B cell (primary cell): ENCODE data around the gene PGLYRP3. TPM values are rescaled to one million over a fixed set of nuclear protein-coding genes. Genes with fewer than 3 reads are reported as not detected.

Experiments used
- ATAC-seq: fragments of 200-7000 bp; cut with Tn5 transposase; one replicate; pipeline ENCODE4 v1.10.0; 2021; ENCODE audit warnings: low read depth, mild to moderate bottlenecking, moderate number of reproducible peaks, moderate library complexity
- CTCF ChIA-PET: fragments of 350-600 bp; sonication (Branson Sonifier 250); formaldehyde crosslinking; loops from one replicate; lab custom pipeline; 2021; ENCODE audit warnings: antibody characterized with exemption, inconsistent platforms; lab: Charles Lee
- POLR2A ChIA-PET: fragments of 350-600 bp; sonication (Branson Sonifier 250); formaldehyde crosslinking; loops from one replicate; lab custom pipeline; 2021; ENCODE audit warnings: antibody characterized with exemption; lab: Charles Lee
- DNase-seq: peaks from one replicate; pipeline ENCODE4 v3.0.0; 2013
- H2AFZ ChIP-seq: 2 replicates; pipeline ENCODE4 v1.6.1; 2012; ENCODE audit warnings: mild to moderate bottlenecking, low read depth, low read length; ENCODE audit not compliant: insufficient read depth, poor library complexity, severe bottlenecking
- H3K27ac ChIP-seq, 2 donors: 1 replicate in 1 of 2; 2 replicates in 1 of 2; pipeline ENCODE4 v1.5.1; 2012 to 2013; ENCODE audit warnings: low read length in 2 of 2, mild to moderate bottlenecking in 2 of 2, moderate library complexity in 1 of 2
- H3K27me3 ChIP-seq, 4 experiments: fragments of 200-600 bp in 1 of 4; sonication (generic) in 1 of 4; replicated peaks in 1 of 4; 1 replicate in 2 of 4; 2 replicates in 2 of 4; pipeline versions ENCODE4 v1.6.1 to v1.7.0; 2013 to 2016; ENCODE audit warnings: low read length in 3 of 4, mild to moderate bottlenecking in 2 of 4, mixed read lengths in 1 of 4, moderate library complexity in 1 of 4; ENCODE audit not compliant: insufficient read depth in 4 of 4, control insufficient read depth in 3 of 4; ENCODE audit errors: control extremely low read depth in 1 of 4
- H3K36me3 ChIP-seq, 2 experiments: replicated peaks in 1 of 2; 1 replicate in 1 of 2; 2 replicates in 1 of 2; pipeline versions ENCODE4 v1.6.1 to v1.7.1; 2013; ENCODE audit warnings: low read length in 1 of 2; ENCODE audit not compliant: insufficient read depth in 2 of 2, control insufficient read depth in 1 of 2; ENCODE audit errors: control extremely low read depth in 1 of 2, extremely low read depth in 1 of 2
- H3K4me1 ChIP-seq, 2 donors: fragments of 200-600 bp in 1 of 2; sonication (generic) in 1 of 2; 1 replicate in 1 of 2; 2 replicates in 1 of 2; pipeline versions ENCODE4 v1.5.1 to v1.6.1; 2013 to 2017; ENCODE audit warnings: low read length in 2 of 2; ENCODE audit not compliant: control insufficient read depth in 2 of 2, insufficient read depth in 2 of 2
- H3K4me2 ChIP-seq: replicated peaks from 2 replicates; pipeline ENCODE3; 2012; ENCODE audit warnings: mild to moderate bottlenecking, low read depth, low read length; ENCODE audit not compliant: poor library complexity, severe bottlenecking
- H3K4me3 ChIP-seq, 5 experiments: fragments of 200-600 bp in 1 of 5; sonication (generic) in 1 of 5; 1 replicate in 3 of 5; 2 replicates in 2 of 5; pipeline versions ENCODE4 v1.5.1 to v1.7.0; 2011 to 2016; ENCODE audit warnings: low read length in 4 of 5, mild to moderate bottlenecking in 4 of 5, low read depth in 2 of 5, control low read depth in 1 of 5, moderate library complexity in 1 of 5; ENCODE audit not compliant: insufficient read depth in 1 of 5; ENCODE audit errors: control extremely low read depth in 1 of 5, extremely low read depth in 1 of 5
- H3K79me2 ChIP-seq: fragments of 200-600 bp; sonication (generic); one replicate; pipeline ENCODE4 v1.6.0; 2016; ENCODE audit warnings: low read length; ENCODE audit not compliant: control insufficient read depth, insufficient read depth
- H3K9ac ChIP-seq: fragments of 200-600 bp; sonication (generic); 2 replicates; pipeline ENCODE4 v1.6.1; 2017; ENCODE audit warnings: mild to moderate bottlenecking, low read length, moderate library complexity
- H3K9me3 ChIP-seq, 3 donors: one replicate each; pipeline versions ENCODE4 v1.6.1 to v1.7.1; 2013; ENCODE audit warnings: low read length in 2 of 3; ENCODE audit not compliant: control insufficient read depth in 2 of 3, insufficient read depth in 1 of 3; ENCODE audit errors: control extremely low read depth in 1 of 3
- H4K20me1 ChIP-seq: 2 replicates; pipeline ENCODE4 v1.6.0; 2012; ENCODE audit warnings: mild to moderate bottlenecking, low read length; ENCODE audit not compliant: insufficient read depth, control insufficient read depth, poor library complexity, severe bottlenecking
- H3K27ac Mint-ChIP-seq: one replicate; pipeline ENCODE4 v1.8.0; 2021; ENCODE audit warnings: mixed read lengths
- H3K27me3 Mint-ChIP-seq: one replicate; pipeline ENCODE4 v1.8.0; 2021; ENCODE audit warnings: mixed read lengths
- H3K4me1 Mint-ChIP-seq: one replicate; pipeline ENCODE4 v1.8.0; 2021; ENCODE audit warnings: mixed read lengths
- H3K4me3 Mint-ChIP-seq: one replicate; pipeline ENCODE4 v1.8.0; 2021; ENCODE audit warnings: mixed read lengths
- H3K9me3 Mint-ChIP-seq: one replicate; pipeline ENCODE4 v1.8.0; 2022; ENCODE audit warnings: mixed read lengths; ENCODE audit not compliant: insufficient read depth
- CTCF ChIP-seq: fragments of 200-600 bp; IDR thresholded peaks from one replicate; pipeline ENCODE4 v1.8.0; 2022; ENCODE audit warnings: antibody characterized with exemption, mild to moderate bottlenecking
- EZH2 ChIP-seq: IDR thresholded peaks from 2 replicates; pipeline ENCODE4 v1.6.1; 2012; ENCODE audit warnings: borderline replicate concordance, low read depth, mild to moderate bottlenecking, moderate library complexity, low read length; ENCODE audit not compliant: insufficient read depth, poor library complexity, severe bottlenecking
- WGBS: methylation state at CpG from one replicate; pipeline ENCODE4 v1.1.5; 2013; ENCODE audit warnings: missing lambda C conversion rate; ENCODE audit not compliant: insufficient coverage; 5-methylcytosine and 5-hydroxymethylcytosine counted together
- intact Hi-C: fragments of 100-400 bp; cut with micrococcal nuclease; formaldehyde crosslinking; loops from one replicate; pipeline ENCODE4 v1.10.0; 2022
- polyA plus RNA-seq: library from polyadenylated mRNA; depleted of rRNA; stranded (reverse); fragments of >200 nt; gene quantifications from 2 replicates; pipeline ENCODE4 v1.2.3, GENCODE V29; 2012
- total RNA-seq, 2 donors: library from RNA; stranded (reverse); fragments of 120-200 nt in 1 of 2; gene quantifications; 1 replicate in 1 of 2; 2 replicates in 1 of 2; pipeline versions ENCODE4 v1.2.3 to v1.2.4, GENCODE V29; 2013 to 2022

Gene PGLYRP3
- total and polyA plus RNA-seq, 2 donors (not counting 1 experiment from before 2014, with no cell fraction given), result not detected

- H3K4me3 ChIP-seq, result no peak overlapping the region
- H3K9ac ChIP-seq, result no peak overlapping the region
- no peaks in the 10 kb centered on the region for H3K79me2 ChIP-seq
- H3K9me3 ChIP-seq, result no peaks in the 10 kb centered on the region
- H3K27me3 ChIP-seq, result peaks cover 0 to 59% (median 20%) of the 10 kb centered on the region in 4 experiments
- Mint-ChIP-seq H3K4me1 (peaks cover 23% of the 10 kb centered on the region), H3K4me3 (no peak overlapping the region), H3K27ac (no peak overlapping the region), H3K27me3 (peaks cover 60% of the 10 kb centered on the region), H3K9me3 (no peaks in the 10 kb centered on the region)
- no peak for DNase-seq
- WGBS, result 100% methylated on average over 1 of the region's 3 CpGs
- H3K36me3 ChIP-seq, result no peaks in the 10 kb centered on the region
- TF ChIP-seq CTCF (no peak), EZH2 (no peak)
- peaks cover 14 to 21% of the 10 kb centered on the region in 2 donors for H3K4me1 ChIP-seq
- H2AFZ ChIP-seq, result no peak overlapping the region
- intact Hi-C loops, result no loop called here
- no peak for ATAC-seq
- ChIA-PET CTCF (interaction anchor here (1.4 kb wide), 1 partner anchor 9 kb away, joined by 4 read pairs; no protein-coding TSS in a partner anchor), POLR2A (no interaction called here)
- H4K20me1 ChIP-seq, result no peaks in the 10 kb centered on the region
- H3K4me2 ChIP-seq, result no peak overlapping the region
- H3K27ac ChIP-seq, result no peak overlapping the region
These were observed 29.4 kb upstream of the PGLYRP3 start for GRCh38 chr1:153342178-153342577.

- Histone ChIP-seq H3K4me2 (no peak overlapping the region), H3K27ac (no peak overlapping the region), H2AFZ (no peak overlapping the region), H3K9me3 (no peaks in the 10 kb centered on the region), H3K4me3 (no peak overlapping the region), H3K36me3 (no peaks in the 10 kb centered on the region), H4K20me1 (no peaks in the 10 kb centered on the region), H3K79me2 (no peaks in the 10 kb centered on the region), H3K4me1 (peaks cover 12 to 18% of the 10 kb centered on the region in 2 donors), H3K27me3 (peaks cover 0 to 59% (median 17%) of the 10 kb centered on the region in 4 experiments), H3K9ac (no peak overlapping the region)
- ATAC-seq (no peak), DNase-seq (no peak)
- 100% methylated on average over 3 of the region's 4 CpGs for WGBS
- H3K27ac Mint-ChIP-seq, result no peak overlapping the region
- ChIA-PET CTCF (no interaction called here), POLR2A (no interaction called here)
- H3K4me1 Mint-ChIP-seq, result peaks cover 20% of the 10 kb centered on the region
- TF ChIP-seq EZH2, result no peak
- no peak for TF ChIP-seq CTCF
- H3K4me3 Mint-ChIP-seq, result no peak overlapping the region
- H3K9me3 Mint-ChIP-seq, result no peaks in the 10 kb centered on the region
- intact Hi-C loops, result no loop called here
- peaks cover 63% of the 10 kb centered on the region for H3K27me3 Mint-ChIP-seq
These were observed 28.7 kb upstream of the PGLYRP3 start for GRCh38 chr1:153341431-153341934.
